K562 (cell line): ENCODE data around the gene ARHGAP22. TPM values are rescaled to one million over a fixed set of nuclear protein-coding genes. Genes with fewer than 3 reads are reported as not detected.

Experiments used
- BRD9 ChIP-seq: fragments of 450-650 bp; IDR thresholded peaks from 2 replicates; pipeline ENCODE4 v1.6.1; 2018; ENCODE audit warnings: low read depth; ENCODE audit not compliant: partially characterized antibody
- CBFA2T2 ChIP-seq: fragments of 450-650 bp; conservative IDR thresholded peaks from 2 replicates; pipeline ENCODE4 v1.6.1; 2017; ENCODE audit warnings: mild to moderate bottlenecking
- CBX8 ChIP-seq: fragments of 200-600 bp; sonication (generic); IDR thresholded peaks from 2 replicates; pipeline ENCODE4 v1.6.1; 2012; ENCODE audit warnings: borderline replicate concordance, mixed run types, low read depth, mild to moderate bottlenecking, moderate library complexity, mixed read lengths, low read length, control low read depth, inconsistent platforms; ENCODE audit not compliant: poor library complexity, severe bottlenecking; ENCODE audit errors: extremely low read depth
- E2F3 ChIP-seq: fragments of 250-450 bp; sonication (Bioruptor Pico); IDR thresholded peaks from 2 replicates; pipeline ENCODE4 v1.4.0; 2020; ENCODE audit warnings: mild to moderate bottlenecking
- EGR1 ChIP-seq: fragments of 450-650 bp; conservative IDR thresholded peaks from 2 replicates; pipeline ENCODE4 v1.6.1; 2017; ENCODE audit warnings: mild to moderate bottlenecking
- EP300 ChIP-seq: IDR thresholded peaks from 2 replicates; pipeline ENCODE4 v1.6.1; 2012; ENCODE audit warnings: low read length, improper control_type of control experiment
- ERF ChIP-seq: fragments of 450-650 bp; formaldehyde crosslinking; IDR thresholded peaks from 2 replicates; pipeline ENCODE4 v1.4.0; 2020; ENCODE audit warnings: mild to moderate bottlenecking, mixed read lengths
- ETV1 ChIP-seq: fragments of 450-650 bp; conservative IDR thresholded peaks from 2 replicates; pipeline ENCODE4 v1.6.1; 2016; ENCODE audit warnings: missing genetic modification characterization, control low read depth, low read depth, missing compliant biosample characterization
- FOXA1 ChIP-seq: fragments of 450-650 bp; IDR thresholded peaks from 2 replicates; pipeline ENCODE4 v1.6.1; 2016; ENCODE audit warnings: mild to moderate bottlenecking, borderline replicate concordance
- HDAC6 ChIP-seq: IDR thresholded peaks from 2 replicates; pipeline ENCODE4 v1.6.1; 2012; ENCODE audit warnings: low read depth, mild to moderate bottlenecking, control low read depth, inconsistent platforms, low read length, moderate library complexity
- KAT2B ChIP-seq: IDR thresholded peaks from one replicate; pipeline ENCODE4 v1.6.1; 2012; ENCODE audit warnings: low read depth, mild to moderate bottlenecking, control low read depth, inconsistent platforms, low read length, moderate library complexity
- MTA2 ChIP-seq: fragments of 450-650 bp; IDR thresholded peaks from 2 replicates; pipeline ENCODE4 v1.6.1; 2016; ENCODE audit warnings: low read depth
- NFATC3 ChIP-seq: fragments of 450-650 bp; IDR thresholded peaks from 2 replicates; pipeline ENCODE4 v1.6.1; 2017; ENCODE audit warnings: mild to moderate bottlenecking
- NR2C2 ChIP-seq, 2 experiments: fragments of 200-800 bp in 1 of 2; sonication (Bioruptor generic) in 1 of 2; sonication (generic) in 1 of 2; formaldehyde crosslinking in 1 of 2; IDR thresholded peaks; 2 replicates each; pipeline versions ENCODE4 v1.6.1 to v1.8.0; 2016 to 2022; ENCODE audit warnings: mild to moderate bottlenecking in 1 of 2, missing compliant biosample characterization in 1 of 2, missing genetic modification characterization in 1 of 2, missing genetic modification reagents in 1 of 2
- NUFIP1 ChIP-seq: fragments of 450-650 bp; IDR thresholded peaks from 2 replicates; pipeline ENCODE4 v1.6.1; 2018; ENCODE audit not compliant: partially characterized antibody
- POLR2AphosphoS5 ChIP-seq: IDR thresholded peaks from 2 replicates; pipeline ENCODE4 v1.6.1; 2011; ENCODE audit warnings: mild to moderate bottlenecking, low read depth, low read length, moderate library complexity; ENCODE audit not compliant: control insufficient read depth, insufficient read depth
- PYGO2 ChIP-seq: fragments of 450-650 bp; IDR thresholded peaks from 2 replicates; pipeline ENCODE4 v1.6.1; 2016; ENCODE audit warnings: mild to moderate bottlenecking, missing genetic modification characterization, moderate library complexity, missing compliant biosample characterization
- U2AF1 ChIP-seq: fragments of 200-400 bp; formaldehyde crosslinking; optimal IDR thresholded peaks from 2 replicates; pipeline ENCODE3; 2017; ENCODE audit warnings: mild to moderate bottlenecking, low read depth, low read length, moderate library complexity
- XRCC4 ChIP-seq: IDR thresholded peaks from one replicate; pipeline ENCODE4 v1.6.1; 2011; ENCODE audit not compliant: insufficient read depth, insufficient read length; ENCODE audit errors: extremely low read depth
- ZNF184 ChIP-seq: sonication (generic); formaldehyde crosslinking; IDR thresholded peaks from 2 replicates; pipeline ENCODE4 v1.5.0; 2020; ENCODE audit warnings: missing genetic modification reagents
- ZNF197 ChIP-seq: fragments of 200-800 bp; sonication (Bioruptor generic); IDR thresholded peaks from 2 replicates; pipeline ENCODE4 v1.6.1; 2016; ENCODE audit warnings: low read depth, missing genetic modification characterization, missing compliant biosample characterization
- ZNF644 ChIP-seq: fragments of 200-800 bp; sonication (Bioruptor generic); IDR thresholded peaks from 2 replicates; pipeline ENCODE4 v1.6.1; 2016; ENCODE audit warnings: low read depth, missing genetic modification characterization, missing compliant biosample characterization
- polyA plus RNA-seq, 8 experiments: library from polyadenylated mRNA; depleted of rRNA in 4 of 8; stranded (reverse) in 5 of 8; unstranded in 3 of 8; fragments of >200 nt; fragmentation: Nextera tagmentation in 2 of 8; fragmentation: Illumina TruSeq in 1 of 8; extraction: Ambion mirVana in 2 of 8; extraction: Trizol in 1 of 8; gene quantifications; 2 replicates each; pipeline versions ENCODE4 v1.2.1 to v1.2.3, GENCODE V29; 2011 to 2014; ENCODE audit warnings: inconsistent platforms in 1 of 8, missing spikeins in 1 of 8
- total RNA-seq, 7 experiments: library from RNA; depleted of rRNA in 6 of 7; stranded (reverse); fragments of >200 nt in 6 of 7; fragmentation: Illumina TruSeq in 2 of 7; extraction: Trizol in 2 of 7; gene quantifications; 2 replicates each; pipeline versions ENCODE4 v1.2.1 to v1.2.3, GENCODE V29; 2011 to 2021; ENCODE audit warnings: low replicate concordance in 1 of 7
- TF ChIP-seq, protein P1 (sequence below): sonication (generic); IDR thresholded peaks from 2 replicates; pipeline ENCODE4 v1.6.1; 2016
- TF ChIP-seq, protein P2 (sequence below): IDR thresholded peaks from 2 replicates; pipeline ENCODE4 v1.6.1; 2016; ENCODE audit warnings: missing genetic modification characterization, missing compliant biosample characterization
- TF ChIP-seq, protein P3 (sequence below): fragments of 450-650 bp; IDR thresholded peaks from 2 replicates; pipeline ENCODE4 v1.6.1; 2017; ENCODE audit warnings: mild to moderate bottlenecking, moderate library complexity

ARHGAP22 gene
- total and polyA plus RNA-seq, 9 of the 15 experiments (the other 6 are each of a cell fraction or from before 2014, with no cell fraction given): 1.3 to 28.1 (median 12.7) TPM

DNA sequence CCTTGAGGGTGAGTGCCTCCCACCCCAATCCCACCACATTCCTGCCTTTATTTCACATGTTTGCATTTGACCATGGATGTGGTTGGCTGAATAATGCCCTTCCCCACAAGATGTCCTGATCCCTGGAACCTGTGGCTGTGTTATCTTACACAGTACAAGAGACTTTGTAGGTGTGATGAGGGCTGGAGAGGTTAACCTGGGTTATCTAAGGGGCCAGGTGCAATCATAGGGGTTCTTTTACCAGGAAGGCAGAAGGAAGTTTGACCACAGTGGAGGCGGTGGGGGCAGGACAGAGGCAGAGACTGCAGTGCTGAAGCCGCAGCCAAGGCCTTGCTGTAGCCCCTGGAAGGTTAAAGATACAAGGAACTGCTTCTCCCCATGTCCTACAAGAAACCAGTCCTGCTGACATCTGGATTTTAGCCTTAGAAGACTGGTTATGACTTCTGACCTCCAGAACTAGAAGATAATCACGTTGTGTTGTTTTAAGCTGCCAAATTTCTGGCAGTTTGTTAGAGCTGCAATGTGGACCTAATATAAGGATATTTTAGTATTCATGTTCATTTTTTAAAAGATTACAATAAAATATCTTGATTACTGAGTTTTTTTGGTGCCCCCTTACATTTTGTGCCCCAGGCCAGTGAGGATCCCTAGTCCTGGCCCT lies 136.6 kb downstream of the ARHGAP22 start (continued):
- TF ChIP-seq ETV1: peak; percentile 52
- peak; percentile 83 for TF ChIP-seq EGR1
- no peak for TF ChIP-seq CBX8
- peak; percentile 89 for TF ChIP-seq POLR2AphosphoS5
- TF ChIP-seq ZNF197: peak; percentile 50; the same call in 1 of the 2 replicates
- no peak for TF ChIP-seq XRCC4
- peak; percentile 84 for TF ChIP-seq BRD9
- TF ChIP-seq NR2C2 (CRISPR knock-in tag; IDR thresholded peaks at IDR 0.05): no peak
- peak; percentile 53; the same call in 1 of the 2 replicates for TF ChIP-seq NR2C2 (tag; IDR thresholded peaks at IDR 0.05)
- no peak for TF ChIP-seq ERF
- no peak for TF ChIP-seq FOXA1
- TF ChIP-seq ZNF184 (CRISPR knock-in tag): no peak
- peak; percentile 97 for TF ChIP-seq EP300
- TF ChIP-seq NFATC3: no peak
- TF ChIP-seq NUFIP1: no peak
- TF ChIP-seq, protein P1, sequence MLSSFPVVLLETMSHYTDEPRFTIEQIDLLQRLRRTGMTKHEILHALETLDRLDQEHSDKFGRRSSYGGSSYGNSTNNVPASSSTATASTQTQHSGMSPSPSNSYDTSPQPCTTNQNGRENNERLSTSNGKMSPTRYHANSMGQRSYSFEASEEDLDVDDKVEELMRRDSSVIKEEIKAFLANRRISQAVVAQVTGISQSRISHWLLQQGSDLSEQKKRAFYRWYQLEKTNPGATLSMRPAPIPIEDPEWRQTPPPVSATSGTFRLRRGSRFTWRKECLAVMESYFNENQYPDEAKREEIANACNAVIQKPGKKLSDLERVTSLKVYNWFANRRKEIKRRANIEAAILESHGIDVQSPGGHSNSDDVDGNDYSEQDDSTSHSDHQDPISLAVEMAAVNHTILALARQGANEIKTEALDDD: peak; percentile 97
- TF ChIP-seq MTA2: peak; percentile 74
- no peak for TF ChIP-seq HDAC6
- TF ChIP-seq, protein P2, sequence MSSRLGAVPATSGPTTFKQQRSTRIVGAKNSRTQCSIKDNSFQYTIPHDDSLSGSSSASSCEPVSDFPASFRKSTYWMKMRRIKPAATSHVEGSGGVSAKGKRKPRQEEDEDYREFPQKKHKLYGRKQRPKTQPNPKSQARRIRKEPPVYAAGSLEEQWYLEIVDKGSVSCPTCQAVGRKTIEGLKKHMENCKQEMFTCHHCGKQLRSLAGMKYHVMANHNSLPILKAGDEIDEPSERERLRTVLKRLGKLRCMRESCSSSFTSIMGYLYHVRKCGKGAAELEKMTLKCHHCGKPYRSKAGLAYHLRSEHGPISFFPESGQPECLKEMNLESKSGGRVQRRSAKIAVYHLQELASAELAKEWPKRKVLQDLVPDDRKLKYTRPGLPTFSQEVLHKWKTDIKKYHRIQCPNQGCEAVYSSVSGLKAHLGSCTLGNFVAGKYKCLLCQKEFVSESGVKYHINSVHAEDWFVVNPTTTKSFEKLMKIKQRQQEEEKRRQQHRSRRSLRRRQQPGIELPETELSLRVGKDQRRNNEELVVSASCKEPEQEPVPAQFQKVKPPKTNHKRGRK: no peak
- TF ChIP-seq ZNF644 (tag): 0 out of 2 replicates have a peak, but pooled peaks have one; percentile 20
- no peak for TF ChIP-seq E2F3
- no peak for TF ChIP-seq KAT2B
- TF ChIP-seq, protein P3, sequence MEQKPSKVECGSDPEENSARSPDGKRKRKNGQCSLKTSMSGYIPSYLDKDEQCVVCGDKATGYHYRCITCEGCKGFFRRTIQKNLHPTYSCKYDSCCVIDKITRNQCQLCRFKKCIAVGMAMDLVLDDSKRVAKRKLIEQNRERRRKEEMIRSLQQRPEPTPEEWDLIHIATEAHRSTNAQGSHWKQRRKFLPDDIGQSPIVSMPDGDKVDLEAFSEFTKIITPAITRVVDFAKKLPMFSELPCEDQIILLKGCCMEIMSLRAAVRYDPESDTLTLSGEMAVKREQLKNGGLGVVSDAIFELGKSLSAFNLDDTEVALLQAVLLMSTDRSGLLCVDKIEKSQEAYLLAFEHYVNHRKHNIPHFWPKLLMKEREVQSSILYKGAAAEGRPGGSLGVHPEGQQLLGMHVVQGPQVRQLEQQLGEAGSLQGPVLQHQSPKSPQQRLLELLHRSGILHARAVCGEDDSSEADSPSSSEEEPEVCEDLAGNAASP: no peak
- TF ChIP-seq CBFA2T2: peak; percentile 93
- no peak for TF ChIP-seq U2AF1
- TF ChIP-seq PYGO2 (tag): peak; percentile 52; the same call in 1 of the 2 replicates
